Measurements from ENCODE around the gene SH2D7.

Gene SH2D7

GRCh38 chr15:78077871-78078210, 14.5 kb upstream of the SH2D7 start:
- no peak for DNase-seq (ENCODE audit: low spot score)

- no peak for DNase-seq (ENCODE audit: low spot score)
Measured at GRCh38 chr15:78079298-78080087, 12.9 kb upstream of the SH2D7 start.

GRCh38 chr15:78080088-78080460, 12.3 kb upstream of the SH2D7 start:
- no peak for DNase-seq (ENCODE audit: low spot score)

- DNase-seq (ENCODE audit: low spot score): no peak
Measured at GRCh38 chr15:78082106-78082742, 10.1 kb upstream of the SH2D7 start.

GRCh38 chr15:78082743-78083110, 9.6 kb upstream of the SH2D7 start:
- DNase-seq (ENCODE audit: low spot score): no peak

GRCh38 chr15:78083186-78083585, 9.2 kb upstream of the SH2D7 start:
- DNase-seq (ENCODE audit: low spot score): no peak

- no peak for DNase-seq (ENCODE audit: low spot score)
Measured at GRCh38 chr15:78083687-78084448, 8.5 kb upstream of the SH2D7 start.

GRCh38 chr15:78084449-78084750, 8.0 kb upstream of the SH2D7 start:
- DNase-seq (ENCODE audit: low spot score): no peak

GRCh38 chr15:78085928-78086327, 6.4 kb upstream of the SH2D7 start:
- no peak for DNase-seq (ENCODE audit: low spot score)

- DNase-seq (ENCODE audit: low spot score): no peak
Measured at GRCh38 chr15:78087951-78088772, 4.2 kb upstream of the SH2D7 start.

- DNase-seq (ENCODE audit: low spot score): no peak
Measured at GRCh38 chr15:78088773-78089080, 3.6 kb upstream of the SH2D7 start.

GRCh38 chr15:78090422-78091063, 1.8 kb upstream of the SH2D7 start:
- no peak for DNase-seq (ENCODE audit: low spot score)

GRCh38 chr15:78093242-78094020, 1.1 kb downstream of the SH2D7 start:
- DNase-seq (ENCODE audit: low spot score): no peak

- no peak for DNase-seq (ENCODE audit: low spot score)
Measured at GRCh38 chr15:78097667-78098066, 5.3 kb downstream of the SH2D7 start.

- no peak for DNase-seq (ENCODE audit: low spot score)
Measured at GRCh38 chr15:78098131-78098755, 5.9 kb downstream of the SH2D7 start.

- DNase-seq (ENCODE audit: low spot score): no peak
Measured at GRCh38 chr15:78100886-78101285, 8.5 kb downstream of the SH2D7 start.

GRCh38 chr15:78101423-78102105, 9.2 kb downstream of the SH2D7 start:
- DNase-seq (ENCODE audit: low spot score): no peak

- no peak for DNase-seq (ENCODE audit: low spot score)
Measured at GRCh38 chr15:78102211-78102610, 9.8 kb downstream of the SH2D7 start.

- no peak for DNase-seq (ENCODE audit: low spot score)
Measured at GRCh38 chr15:78102741-78103140, 10.4 kb downstream of the SH2D7 start.
